Activated CD8-positive, alpha-beta memory T cell treated with anti-CD3 and anti-CD28 coated beads for 48 hours (primary cell): Measurements from ENCODE around the gene PARL.
"Not testable (repeated sequence)": the region's sequence is repeated elsewhere in the genome, so short reads cannot be mapped to it uniquely, and the experiment has no call there.

ENCODE experiments used
- DNase-seq, 3 experiments: peaks; one replicate each; pipeline ENCODE4 v3.0.0-alpha.2; 2020; ENCODE audit warnings: low read depth in 2 of 3, low spot score in 2 of 3

Gene PARL

DNA sequence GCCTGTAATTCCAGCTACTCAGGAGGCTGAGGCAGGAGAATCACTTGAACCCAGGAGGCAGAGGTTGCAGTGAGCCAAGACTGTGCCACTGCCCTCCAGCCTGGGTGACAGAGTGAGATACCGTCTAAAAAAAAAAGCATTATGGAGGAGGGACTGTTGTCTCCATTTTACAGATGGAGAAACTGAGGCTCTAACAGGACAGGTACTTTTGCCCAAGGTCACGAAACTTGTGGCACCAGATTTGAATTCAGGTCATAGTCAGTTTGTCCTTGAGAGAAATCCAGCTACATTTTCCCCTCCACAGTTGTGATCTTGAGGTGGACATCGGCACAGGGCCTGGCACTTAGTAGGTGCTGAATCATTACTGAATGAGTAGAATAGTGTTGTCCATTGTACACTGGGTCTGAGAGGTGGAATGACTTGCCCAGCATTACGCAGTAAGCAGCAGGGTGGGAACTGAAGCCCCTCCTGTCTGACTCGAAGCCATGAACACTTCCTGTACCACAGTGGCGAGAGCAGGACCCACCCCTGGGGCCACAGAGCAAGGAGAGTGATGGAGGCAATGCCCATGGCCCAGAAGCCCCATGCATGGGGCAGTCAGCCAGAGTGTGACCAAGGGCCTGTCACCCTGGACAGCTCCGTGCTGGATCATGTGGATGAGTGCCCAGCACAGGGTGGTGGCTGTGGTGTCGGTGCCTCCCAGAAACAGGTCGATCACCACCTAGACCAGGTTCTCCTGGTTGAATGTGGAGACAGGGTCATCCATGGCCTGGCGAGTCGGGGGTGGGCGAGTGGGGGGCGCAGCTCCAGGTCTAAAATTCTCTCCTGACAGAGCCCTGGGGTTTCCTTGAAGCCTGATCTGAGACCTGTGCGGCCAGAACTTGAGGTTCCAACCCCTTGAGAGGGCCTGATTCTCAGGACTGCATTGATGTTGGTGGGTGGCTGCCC, 20.4 kb upstream of the PARL start:
- no peak for DNase-seq

GRCh38 chr3:183898028-183898431, 13.3 kb upstream of the PARL start:
- DNase-seq: no peak

DNA sequence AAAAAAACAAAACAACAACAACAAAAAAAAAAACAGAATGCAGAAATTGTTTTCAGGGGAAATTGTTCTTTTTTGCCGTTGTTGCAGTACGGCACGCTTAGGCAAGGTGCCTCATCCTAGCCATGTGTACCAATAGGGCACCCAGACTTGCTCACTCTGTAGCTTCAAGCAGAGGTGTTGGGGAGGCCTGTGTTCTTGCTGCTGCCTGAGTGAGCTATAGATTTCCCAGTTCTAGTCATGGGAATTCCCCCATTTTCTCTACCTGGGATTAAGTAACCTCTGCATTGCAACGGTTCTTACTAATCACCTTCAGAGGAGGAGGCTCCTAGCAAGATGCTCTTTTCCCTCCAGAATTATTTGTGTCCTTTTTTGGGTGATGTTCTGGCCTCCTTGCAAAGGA, 12.9 kb upstream of the PARL start:
- DNase-seq: no peak

DNA sequence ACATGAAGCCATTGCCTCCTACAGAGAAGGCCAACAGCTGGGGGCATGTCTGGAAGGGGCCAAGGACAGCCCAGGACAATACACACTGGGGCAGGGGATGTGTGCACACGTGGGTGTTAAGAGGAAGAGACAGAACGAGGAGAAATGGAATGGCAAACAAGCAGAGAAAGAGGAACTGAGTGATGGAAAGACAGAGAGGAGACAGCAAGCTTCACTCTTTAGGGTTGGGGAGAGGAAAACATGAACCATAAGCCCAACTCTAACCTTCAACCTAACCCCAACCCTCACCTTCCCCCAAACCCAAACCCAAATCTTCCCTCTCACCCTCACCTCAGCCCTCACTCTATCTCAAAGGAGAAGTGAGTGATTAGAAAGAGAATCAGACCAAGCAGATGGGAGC, 11.9 kb upstream of the PARL start:
- DNase-seq: no peak

DNA sequence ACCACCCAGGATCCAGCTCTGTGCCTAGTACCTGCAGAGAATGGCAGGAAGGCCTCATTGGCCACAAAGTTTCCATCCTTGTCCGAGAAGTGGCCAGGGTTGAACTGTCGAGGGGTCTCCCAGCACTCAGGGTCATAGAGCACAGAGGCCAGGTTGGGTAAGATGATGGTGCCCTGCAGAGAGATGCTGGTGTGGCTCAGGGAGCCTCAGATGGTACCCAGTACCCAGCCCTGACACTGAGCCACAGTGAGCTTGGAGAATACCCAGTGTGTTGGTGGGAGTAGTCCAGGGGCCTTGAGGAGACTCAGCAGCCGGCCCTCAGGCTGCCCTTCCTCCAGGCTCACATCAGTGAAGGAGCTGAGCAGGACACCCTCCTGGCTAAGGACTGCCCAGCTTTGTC, 11.5 kb upstream of the PARL start:
- no peak for DNase-seq

- DNase-seq: no peak
These were observed 11.1 kb upstream of the PARL start for GRCh38 chr3:183895774-183896173.

- DNase-seq: no peak
These were observed 10.6 kb upstream of the PARL start for GRCh38 chr3:183895296-183895695.

- no peak for DNase-seq
These were observed 8.0 kb upstream of the PARL start for GRCh38 chr3:183892610-183893214.

- no peak for DNase-seq
These were observed 1.1 kb upstream of the PARL start for GRCh38 chr3:183885766-183886165.

DNA sequence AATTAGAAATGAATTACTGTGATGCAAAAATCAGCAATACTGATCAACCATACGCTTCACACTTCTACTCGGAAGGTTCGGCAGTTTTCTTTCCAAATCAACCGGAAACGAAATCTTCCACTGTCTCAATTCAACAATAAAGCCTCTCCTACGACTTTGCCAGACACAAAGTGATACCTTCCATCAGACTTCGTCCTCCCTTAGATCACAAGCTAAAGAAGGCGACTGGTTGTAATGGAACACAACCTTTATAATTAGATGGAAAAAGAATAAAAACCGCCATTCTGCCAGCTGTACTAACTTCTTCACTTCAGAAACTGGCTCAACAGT, 618 bp downstream of the PARL start:
- no peak for DNase-seq

DNA sequence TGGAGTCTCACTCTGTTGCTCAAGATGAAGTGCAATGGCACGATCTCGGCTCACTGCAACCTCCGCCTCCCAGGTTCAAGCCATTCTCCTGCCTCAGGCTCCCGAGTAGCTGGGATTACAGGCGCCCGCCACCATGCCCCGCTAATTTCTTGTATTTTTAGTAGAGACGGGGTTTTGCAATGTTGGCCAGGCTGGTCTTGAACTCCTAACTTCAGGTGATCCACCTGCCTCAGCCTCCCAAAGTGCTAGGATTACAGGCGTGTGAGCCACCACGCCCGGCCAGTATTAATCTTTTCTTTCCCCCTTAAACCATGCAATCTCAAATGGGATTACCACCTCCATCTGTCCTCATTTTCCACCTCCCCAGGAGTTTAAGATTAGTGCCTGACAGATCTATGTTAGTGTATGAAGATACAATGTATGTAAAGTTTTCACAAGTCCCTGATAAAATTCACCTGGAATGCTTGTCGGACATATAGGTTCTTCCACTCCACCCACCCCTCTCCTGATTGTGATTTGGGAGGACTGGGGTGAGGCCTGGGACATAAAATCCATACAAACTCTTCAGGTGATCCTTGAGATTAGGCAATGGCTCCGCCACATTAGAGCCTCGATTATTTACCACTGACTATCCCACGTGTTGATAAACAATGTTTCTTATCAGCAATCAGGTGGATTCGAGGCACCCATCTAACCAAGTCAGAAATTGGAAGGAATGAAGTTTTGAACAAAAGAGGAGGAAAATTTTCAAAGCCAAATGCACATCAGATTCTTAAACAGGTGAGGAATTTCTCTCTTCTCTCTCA, 1.2 kb downstream of the PARL start:
- no peak for DNase-seq

- no peak for DNase-seq
These were observed 4.6 kb downstream of the PARL start for GRCh38 chr3:183880121-183880520.

DNA sequence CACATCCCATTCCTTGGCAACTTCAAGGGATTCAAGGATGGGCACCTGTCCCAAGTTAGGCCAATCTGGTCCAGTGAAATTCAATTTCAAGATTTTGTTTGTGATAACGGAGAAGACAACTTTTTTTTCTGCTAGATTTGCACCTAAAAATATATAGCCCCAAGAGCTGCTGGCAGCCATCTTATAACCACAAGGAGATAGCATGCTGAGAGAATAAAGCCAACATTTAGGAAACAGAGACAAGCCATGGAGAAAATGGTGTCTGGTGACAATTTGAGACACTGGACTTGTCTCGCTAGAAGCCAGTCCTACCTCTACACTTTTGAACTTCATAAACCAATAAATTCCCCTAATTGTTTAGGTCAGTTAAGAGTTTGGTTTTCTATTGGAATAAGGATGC, 5.4 kb downstream of the PARL start:
- no peak for DNase-seq

DNA sequence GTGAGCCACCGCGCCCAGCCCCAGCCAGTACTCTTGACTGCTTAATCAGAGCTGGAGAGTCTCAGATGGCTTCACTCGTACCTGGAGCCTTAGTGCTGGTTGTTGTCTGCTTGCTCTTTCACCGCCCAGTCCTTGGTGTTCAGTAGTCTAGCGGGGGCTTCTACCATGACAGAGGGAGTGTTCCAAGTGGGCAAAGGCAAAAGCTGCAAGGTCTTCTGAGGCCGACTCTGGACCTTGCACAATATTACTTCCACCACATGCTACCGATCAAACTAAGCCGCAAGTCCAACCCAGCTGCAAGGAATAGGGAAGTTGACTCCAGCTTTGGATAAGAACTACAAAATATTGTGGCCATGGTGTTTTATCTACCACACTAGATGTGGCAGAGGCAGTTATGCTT, 6.6 kb downstream of the PARL start:
- no peak for DNase-seq

GRCh38 chr3:183877227-183877626, 7.5 kb downstream of the PARL start:
- DNase-seq: not testable (repeated sequence)

- no peak for DNase-seq
These were observed 9.3 kb downstream of the PARL start for GRCh38 chr3:183875411-183875810.

DNA sequence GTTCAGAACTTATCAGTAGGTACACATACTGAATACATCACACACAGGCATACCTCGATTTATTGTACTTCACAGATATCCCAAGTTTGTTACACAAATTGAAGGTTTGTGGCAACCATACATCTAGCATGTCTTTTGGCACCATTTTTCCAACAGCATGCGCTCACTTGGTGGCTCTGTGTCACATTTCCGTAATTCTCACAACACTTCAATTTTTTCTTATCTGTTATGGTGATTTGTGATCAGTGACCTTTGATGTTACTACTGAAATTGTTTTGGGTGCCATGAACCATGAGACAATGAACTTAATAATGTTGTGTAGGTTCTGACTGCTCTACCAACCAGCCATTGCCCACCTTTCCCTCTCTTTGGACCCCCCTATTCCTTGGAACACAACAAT, 10.8 kb downstream of the PARL start:
- DNase-seq: no peak

DNA sequence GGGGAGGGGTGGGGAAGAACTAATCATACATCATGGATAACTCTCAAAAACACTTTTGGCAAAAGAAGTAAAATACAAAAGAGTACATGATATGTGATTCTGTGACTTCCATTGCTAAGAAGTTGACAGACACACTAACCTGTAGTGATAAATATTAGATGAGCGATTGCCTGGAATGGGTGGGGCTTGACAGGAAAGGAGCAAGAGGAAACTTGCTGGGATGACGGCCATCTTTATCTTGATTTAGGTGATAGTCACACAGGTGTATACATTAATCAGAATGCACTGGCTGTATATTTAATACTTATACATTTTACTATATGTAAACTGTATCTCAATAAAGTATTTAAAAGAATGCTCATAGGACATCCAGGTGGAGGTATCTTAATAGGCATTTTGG, 13.1 kb downstream of the PARL start:
- no peak for DNase-seq

GRCh38 chr3:183870563-183870962, 14.1 kb downstream of the PARL start:
- no peak for DNase-seq

GRCh38 chr3:183868796-183869195, 15.9 kb downstream of the PARL start:
- DNase-seq: no peak

DNA sequence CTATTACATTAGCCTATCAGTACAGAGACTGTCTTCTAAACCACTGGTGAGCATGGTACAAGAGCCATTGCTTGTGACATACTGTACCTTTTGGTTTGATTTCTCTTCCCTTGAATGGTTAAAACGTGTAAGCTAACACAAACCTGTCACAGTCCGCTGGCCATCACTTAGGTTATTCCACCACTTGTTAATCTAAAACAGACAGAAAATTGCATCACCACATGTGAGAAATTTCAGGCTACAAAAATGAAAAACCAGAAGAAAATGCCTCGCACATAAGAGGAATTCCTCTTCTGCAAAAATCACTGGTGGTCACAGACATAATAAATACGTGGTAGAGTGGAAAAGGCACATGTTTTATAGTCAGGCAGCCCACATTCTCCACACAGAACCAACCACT, 22.1 kb downstream of the PARL start:
- DNase-seq: no peak

DNA sequence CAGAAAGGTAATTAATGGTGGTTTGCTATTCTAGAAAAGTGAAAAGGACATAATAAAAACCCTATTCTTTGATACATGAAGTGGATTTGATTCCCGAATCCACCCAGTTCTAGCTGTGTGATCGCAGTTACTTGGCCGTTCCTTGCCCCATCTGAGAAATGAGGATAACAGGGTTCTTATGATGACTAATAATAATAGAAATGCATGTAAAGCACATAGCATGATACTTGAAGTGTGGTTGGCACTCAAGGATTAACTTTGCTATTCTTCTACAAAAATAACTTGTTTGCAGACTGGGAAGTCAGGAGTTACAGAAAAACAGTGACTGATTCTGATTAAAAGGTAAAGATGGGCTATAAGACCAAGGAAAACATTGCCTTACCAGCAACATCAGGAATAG, 26.8 kb downstream of the PARL start:
- DNase-seq: no peak
